GM23248 (cell line): ENCODE results near the gene TGM2.

Source experiments
- EZH2 ChIP-seq: fragments of 200-600 bp; sonication (generic); IDR thresholded peaks from 2 replicates; pipeline ENCODE4 v1.6.1; 2018; ENCODE audit warnings: antibody characterized with exemption, mild to moderate bottlenecking; ENCODE audit not compliant: insufficient read depth, poor library complexity, severe bottlenecking
- EZH2phosphoT487 ChIP-seq: fragments of 200-600 bp; sonication (generic); IDR thresholded peaks from 2 replicates; pipeline ENCODE4 v1.6.1; 2018; ENCODE audit warnings: antibody characterized with exemption, moderate library complexity, mild to moderate bottlenecking, low read depth; ENCODE audit not compliant: insufficient read depth

DNA sequence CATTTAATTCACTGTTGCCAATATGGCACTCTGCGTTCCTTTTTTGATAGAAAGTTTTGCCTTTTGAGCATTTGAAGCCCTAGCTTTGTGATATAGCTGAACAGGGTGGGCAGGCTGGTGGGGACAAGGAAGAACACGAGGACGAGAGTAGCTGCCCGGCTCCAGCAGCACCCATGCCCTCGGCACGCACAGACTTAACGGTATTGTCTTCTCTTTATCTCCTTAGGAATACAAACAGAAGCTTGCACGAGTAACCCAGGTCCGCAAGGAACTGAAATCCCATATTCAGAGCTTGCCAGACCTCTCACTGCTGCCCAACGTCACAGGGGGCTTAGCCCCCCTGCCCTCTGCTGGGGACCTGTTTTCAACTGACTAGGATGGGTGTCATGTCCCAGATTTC, 75.6 kb downstream of the TGM2 start:
- TF ChIP-seq EZH2 (no peak), EZH2phosphoT487 (no peak)
